Tibial nerve (tissue), 4 donors: ENCODE measurements around the gene PDE1A. TPM values are rescaled to one million over a fixed set of nuclear protein-coding genes. Genes with fewer than 3 reads are reported as not detected.

ENCODE experiments used
- DNase-seq, 2 donors: peaks; one replicate each; pipeline ENCODE4 v3.0.0-alpha.2; 2019; ENCODE audit warnings: low spot score in 2 of 2
- H3K27ac ChIP-seq, 4 donors: fragments of 200-600 bp; sonication (generic) in 3 of 4; one replicate each; pipeline ENCODE4 v1.5.1; 2017 to 2019; ENCODE audit warnings: mild to moderate bottlenecking in 1 of 4
- H3K27me3 ChIP-seq, 2 donors: fragments of 200-600 bp; sonication (generic) in 1 of 2; one replicate each; pipeline versions ENCODE4 v1.5.1 to v1.6.0; 2017 to 2019
- H3K36me3 ChIP-seq, 3 donors: fragments of 200-600 bp; sonication (generic); one replicate each; pipeline ENCODE4 v1.5.1; 2018 to 2019
- H3K4me1 ChIP-seq, 4 donors: fragments of 200-600 bp; sonication (generic) in 3 of 4; one replicate each; pipeline ENCODE4 v1.5.1; 2017 to 2019
- H3K4me3 ChIP-seq, 4 donors: fragments of 200-600 bp; sonication (generic) in 3 of 4; one replicate each; pipeline ENCODE4 v1.5.1; 2017 to 2019; ENCODE audit warnings: mild to moderate bottlenecking in 1 of 4, moderate library complexity in 1 of 4
- H3K9me3 ChIP-seq, 4 donors: fragments of 200-600 bp; sonication (generic) in 3 of 4; one replicate each; pipeline ENCODE4 v1.5.1; 2017 to 2019
- CTCF ChIP-seq, 5 experiments: fragments of 200-600 bp in 3 of 5; fragments of 450-650 bp in 2 of 5; sonication (generic) in 3 of 5; IDR thresholded peaks; one replicate each; pipeline ENCODE4 v1.5.1; 2016 to 2019; ENCODE audit warnings: antibody characterized with exemption in 5 of 5, mild to moderate bottlenecking in 3 of 5, moderate library complexity in 2 of 5
- EP300 ChIP-seq, 2 donors: sonication (generic); formaldehyde crosslinking; IDR thresholded peaks; one replicate each; pipeline ENCODE4 v1.6.1; 2017; ENCODE audit warnings: antibody characterized with exemption in 2 of 2, mild to moderate bottlenecking in 1 of 2
- POLR2A ChIP-seq, 2 donors: fragments of 450-650 bp; IDR thresholded peaks; one replicate each; pipeline ENCODE4 v1.6.1; 2017; ENCODE audit warnings: antibody characterized with exemption in 2 of 2, mild to moderate bottlenecking in 2 of 2, moderate library complexity in 2 of 2
- WGBS, 2 donors: methylation state at CpG; one replicate each; pipeline ENCODE4 v1.1.5; 2018; 5-methylcytosine and 5-hydroxymethylcytosine counted together
- total RNA-seq, 4 donors: library from RNA; depleted of rRNA; stranded (reverse); fragments of >200 nt; gene quantifications; one replicate each; pipeline ENCODE4 v1.1.0, GENCODE V29; 2016

Gene PDE1A
- total RNA-seq, 4 donors from 2014 or later: 21.6 to 51.8 (median 43.7) TPM

GRCh38 chr2:182229297-182229696 lies 197.5 kb downstream of the PDE1A start:
- DNase-seq: no peak
- Histone ChIP-seq H3K9me3 (no peaks in the 10 kb centered on the region), H3K4me3 (no peak overlapping the region), H3K4me1 (no peaks in the 10 kb centered on the region), H3K27me3 (no peaks in the 10 kb centered on the region), H3K36me3 (no peaks in the 10 kb centered on the region), H3K27ac (no peak overlapping the region)
- TF ChIP-seq EP300 (IDR thresholded peaks at IDR 0.05) (no peak), CTCF (IDR thresholded peaks at IDR 0.05) (no peak), POLR2A (IDR thresholded peaks at IDR 0.05) (no peak)
- WGBS, 2 donors: 71 to 80% methylated on average over 2 of the region's 2 CpGs

- TF ChIP-seq CTCF (IDR thresholded peaks at IDR 0.05) (no peak), POLR2A (IDR thresholded peaks at IDR 0.05) (no peak), EP300 (IDR thresholded peaks at IDR 0.05) (no peak)
- Histone ChIP-seq H3K4me1 (no peaks in the 10 kb centered on the region), H3K9me3 (no peaks in the 10 kb centered on the region), H3K36me3 (no peaks in the 10 kb centered on the region), H3K4me3 (no peak overlapping the region), H3K27ac (no peak overlapping the region), H3K27me3 (no peaks in the 10 kb centered on the region)
- no peak for DNase-seq
- 79 to 87% methylated on average over 2 of the region's 2 CpGs for WGBS, 2 donors
Observed at GRCh38 chr2:182228741-182229140, 198.1 kb downstream of the PDE1A start.

GRCh38 chr2:182228073-182228473 lies 198.8 kb downstream of the PDE1A start:
- no peak for DNase-seq
- H3K4me3 ChIP-seq: no peak overlapping the region
- TF ChIP-seq POLR2A (IDR thresholded peaks at IDR 0.05) (no peak), EP300 (IDR thresholded peaks at IDR 0.05) (no peak), CTCF (IDR thresholded peaks at IDR 0.05) (no peak)
- WGBS, 2 donors: 50 to 70% methylated on average over 2 of the region's 2 CpGs
- no peaks in the 10 kb centered on the region for H3K4me1 ChIP-seq
- no peak overlapping the region for H3K27ac ChIP-seq
- H3K36me3 ChIP-seq: no peaks in the 10 kb centered on the region
- H3K27me3 ChIP-seq: no peaks in the 10 kb centered on the region
- H3K9me3 ChIP-seq: no peaks in the 10 kb centered on the region

- no peaks in the 10 kb centered on the region for H3K9me3 ChIP-seq
- H3K27me3 ChIP-seq: no peaks in the 10 kb centered on the region
- no peak overlapping the region for H3K4me3 ChIP-seq
- no peak for TF ChIP-seq POLR2A (IDR thresholded peaks at IDR 0.05)
- no peak for TF ChIP-seq EP300 (IDR thresholded peaks at IDR 0.05)
- no peak for TF ChIP-seq CTCF (IDR thresholded peaks at IDR 0.05)
- 72 to 74% methylated on average over 4 of the region's 4 CpGs for WGBS, 2 donors
- no peaks in the 10 kb centered on the region for H3K4me1 ChIP-seq
- H3K36me3 ChIP-seq: no peaks in the 10 kb centered on the region
- DNase-seq: no peak
- H3K27ac ChIP-seq: no peak overlapping the region
Observed at GRCh38 chr2:182226807-182227206, 200.0 kb downstream of the PDE1A start.

- Histone ChIP-seq H3K27ac (no peak overlapping the region), H3K9me3 (no peaks in the 10 kb centered on the region), H3K36me3 (no peaks in the 10 kb centered on the region), H3K4me3 (no peak overlapping the region), H3K4me1 (peaks cover 0 to 9% (median 0%) of the 10 kb centered on the region in 4 donors), H3K27me3 (no peaks in the 10 kb centered on the region)
- TF ChIP-seq CTCF (IDR thresholded peaks at IDR 0.05): no peak
- TF ChIP-seq POLR2A (IDR thresholded peaks at IDR 0.05): no peak
- no peak for TF ChIP-seq EP300 (IDR thresholded peaks at IDR 0.05)
- 95% methylated on average over 3 of the region's 3 CpGs for WGBS, 2 donors
- no peak for DNase-seq
Observed at GRCh38 chr2:182224669-182225068, 202.2 kb downstream of the PDE1A start.
